ENCODE measurements around the gene FKTN.

DNA sequence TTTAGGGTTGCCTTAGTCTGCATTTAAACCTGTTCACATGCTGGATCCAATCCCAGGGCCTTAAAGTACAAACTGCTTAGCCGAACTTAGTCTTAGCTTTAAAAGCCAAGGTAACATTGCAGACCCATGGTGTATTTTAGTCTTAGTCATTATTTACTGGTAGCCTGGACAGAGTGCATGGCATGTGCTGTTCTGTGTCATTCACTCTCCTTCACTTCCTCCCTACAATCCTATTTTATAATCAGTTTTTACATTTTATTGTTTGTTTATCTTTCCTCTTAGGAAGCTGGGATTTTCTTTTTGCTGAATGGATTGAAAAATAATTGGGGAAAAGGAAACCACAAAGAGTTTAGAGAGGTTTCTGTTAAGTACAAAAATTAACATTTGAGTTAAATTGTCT lies 74.9 kb downstream of the FKTN start:
- TF ChIP-seq POLR2A (IDR thresholded peaks at IDR 0.05) = no peak
- TF ChIP-seq, protein P1, sequence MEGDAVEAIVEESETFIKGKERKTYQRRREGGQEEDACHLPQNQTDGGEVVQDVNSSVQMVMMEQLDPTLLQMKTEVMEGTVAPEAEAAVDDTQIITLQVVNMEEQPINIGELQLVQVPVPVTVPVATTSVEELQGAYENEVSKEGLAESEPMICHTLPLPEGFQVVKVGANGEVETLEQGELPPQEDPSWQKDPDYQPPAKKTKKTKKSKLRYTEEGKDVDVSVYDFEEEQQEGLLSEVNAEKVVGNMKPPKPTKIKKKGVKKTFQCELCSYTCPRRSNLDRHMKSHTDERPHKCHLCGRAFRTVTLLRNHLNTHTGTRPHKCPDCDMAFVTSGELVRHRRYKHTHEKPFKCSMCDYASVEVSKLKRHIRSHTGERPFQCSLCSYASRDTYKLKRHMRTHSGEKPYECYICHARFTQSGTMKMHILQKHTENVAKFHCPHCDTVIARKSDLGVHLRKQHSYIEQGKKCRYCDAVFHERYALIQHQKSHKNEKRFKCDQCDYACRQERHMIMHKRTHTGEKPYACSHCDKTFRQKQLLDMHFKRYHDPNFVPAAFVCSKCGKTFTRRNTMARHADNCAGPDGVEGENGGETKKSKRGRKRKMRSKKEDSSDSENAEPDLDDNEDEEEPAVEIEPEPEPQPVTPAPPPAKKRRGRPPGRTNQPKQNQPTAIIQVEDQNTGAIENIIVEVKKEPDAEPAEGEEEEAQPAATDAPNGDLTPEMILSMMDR (IDR thresholded peaks at IDR 0.05) = no peak
